Sigmoid colon (tissue), 4 donors: ENCODE results near the gene SYTL2.

Experiments
- EP300 ChIP-seq, 4 donors: sonication (generic); formaldehyde crosslinking; IDR thresholded peaks; one replicate each; pipeline ENCODE4 v1.6.1; 2017; ENCODE audit warnings: antibody characterized with exemption in 4 of 4
- POLR2A ChIP-seq, 2 donors: fragments of 450-650 bp; IDR thresholded peaks; one replicate each; pipeline ENCODE4 v1.6.1; 2016; ENCODE audit warnings: antibody characterized with exemption in 2 of 2, mild to moderate bottlenecking in 2 of 2, moderate library complexity in 2 of 2
- TF ChIP-seq, protein P1 (sequence below), 4 experiments: fragments of 450-650 bp in 3 of 4; fragments of 200-600 bp in 1 of 4; IDR thresholded peaks; one replicate each; pipeline ENCODE4 v1.5.1; 2016 to 2019; ENCODE audit warnings: antibody characterized with exemption in 4 of 4, mild to moderate bottlenecking in 3 of 4, moderate library complexity in 2 of 4

- TF ChIP-seq, protein P1, sequence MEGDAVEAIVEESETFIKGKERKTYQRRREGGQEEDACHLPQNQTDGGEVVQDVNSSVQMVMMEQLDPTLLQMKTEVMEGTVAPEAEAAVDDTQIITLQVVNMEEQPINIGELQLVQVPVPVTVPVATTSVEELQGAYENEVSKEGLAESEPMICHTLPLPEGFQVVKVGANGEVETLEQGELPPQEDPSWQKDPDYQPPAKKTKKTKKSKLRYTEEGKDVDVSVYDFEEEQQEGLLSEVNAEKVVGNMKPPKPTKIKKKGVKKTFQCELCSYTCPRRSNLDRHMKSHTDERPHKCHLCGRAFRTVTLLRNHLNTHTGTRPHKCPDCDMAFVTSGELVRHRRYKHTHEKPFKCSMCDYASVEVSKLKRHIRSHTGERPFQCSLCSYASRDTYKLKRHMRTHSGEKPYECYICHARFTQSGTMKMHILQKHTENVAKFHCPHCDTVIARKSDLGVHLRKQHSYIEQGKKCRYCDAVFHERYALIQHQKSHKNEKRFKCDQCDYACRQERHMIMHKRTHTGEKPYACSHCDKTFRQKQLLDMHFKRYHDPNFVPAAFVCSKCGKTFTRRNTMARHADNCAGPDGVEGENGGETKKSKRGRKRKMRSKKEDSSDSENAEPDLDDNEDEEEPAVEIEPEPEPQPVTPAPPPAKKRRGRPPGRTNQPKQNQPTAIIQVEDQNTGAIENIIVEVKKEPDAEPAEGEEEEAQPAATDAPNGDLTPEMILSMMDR (IDR thresholded peaks at IDR 0.05): no peak
- TF ChIP-seq EP300 (IDR thresholded peaks at IDR 0.05) (no peak), POLR2A (IDR thresholded peaks at IDR 0.05) (no peak)
Measured at GRCh38 chr11:85699957-85700741, 110.8 kb downstream of the SYTL2 start.
